Neural progenitor cell (in vitro differentiated cells): ENCODE results near the gene BSND. TPM values are rescaled to one million over a fixed set of nuclear protein-coding genes. Genes with fewer than 3 reads are reported as not detected.

Experiments
- DNase-seq: peaks from one replicate; pipeline ENCODE4 v3.0.0-alpha.2; 2016; ENCODE audit warnings: low spot score
- H2AFZ ChIP-seq: fragments of 200-600 bp; sonication (generic); replicated peaks from 2 replicates; pipeline ENCODE4 v1.6.1; 2016; ENCODE audit warnings: antibody characterized with exemption
- H3F3A ChIP-seq: fragments of 200-600 bp; sonication (generic); 2 replicates; pipeline ENCODE4 v1.6.1; 2016; ENCODE audit warnings: antibody characterized with exemption, low read depth
- H3K27ac ChIP-seq: fragments of 200-600 bp; sonication (generic); 2 replicates; pipeline ENCODE4 v1.5.1; 2016; ENCODE audit warnings: mild to moderate bottlenecking
- H3K27me3 ChIP-seq: fragments of 200-600 bp; sonication (generic); 2 replicates; pipeline ENCODE4 v1.6.1; 2016; ENCODE audit warnings: mild to moderate bottlenecking, moderate library complexity
- H3K36me3 ChIP-seq: fragments of 200-600 bp; sonication (generic); 2 replicates; pipeline ENCODE4 v1.5.1; 2016
- H3K4me1 ChIP-seq: fragments of 200-600 bp; sonication (generic); 2 replicates; pipeline ENCODE4 v1.6.1; 2016; ENCODE audit warnings: mixed run types
- H3K4me2 ChIP-seq: fragments of 200-600 bp; sonication (generic); 2 replicates; pipeline ENCODE4 v1.6.1; 2016
- H3K4me3 ChIP-seq: fragments of 200-600 bp; sonication (generic); 2 replicates; pipeline ENCODE4 v1.5.1; 2016
- H3K79me2 ChIP-seq: fragments of 200-600 bp; sonication (generic); 2 replicates; pipeline ENCODE4 v1.6.1; 2016; ENCODE audit warnings: low read depth
- H3K9ac ChIP-seq: fragments of 200-600 bp; sonication (generic); 2 replicates; pipeline ENCODE4 v1.6.1; 2016
- H3K9me3 ChIP-seq: fragments of 200-600 bp; sonication (generic); 2 replicates; pipeline ENCODE4 v1.5.1; 2016; ENCODE audit warnings: low read depth
- H4K20me1 ChIP-seq: fragments of 200-600 bp; sonication (generic); 2 replicates; pipeline ENCODE4 v1.6.1; 2016; ENCODE audit warnings: low read depth
- H3K27ac Mint-ChIP-seq: 3 replicates; pipeline ENCODE4 v1.8.0; 2021; ENCODE audit warnings: mixed read lengths
- H3K27me3 Mint-ChIP-seq: 2 replicates; pipeline ENCODE4 v1.8.0; 2022; ENCODE audit warnings: low read depth, mild to moderate bottlenecking, inconsistent platforms, moderate library complexity, mixed read lengths; ENCODE audit not compliant: insufficient read depth
- H3K36me3 Mint-ChIP-seq: 3 replicates; pipeline ENCODE4 v1.8.0; 2021; ENCODE audit warnings: mixed read lengths
- H3K4me1 Mint-ChIP-seq: 3 replicates; pipeline ENCODE4 v1.8.0; 2021; ENCODE audit warnings: mixed read lengths
- H3K4me3 Mint-ChIP-seq: 3 replicates; pipeline ENCODE4 v1.8.0; 2021; ENCODE audit warnings: mild to moderate bottlenecking, moderate library complexity, mixed read lengths
- H3K9me3 Mint-ChIP-seq: 3 replicates; pipeline ENCODE4 v1.8.0; 2020; ENCODE audit warnings: mixed read lengths
- EZH2 ChIP-seq: fragments of 200-600 bp; sonication (generic); IDR thresholded peaks from 2 replicates; pipeline ENCODE4 v1.6.1; 2017; ENCODE audit warnings: antibody characterized with exemption, mild to moderate bottlenecking, moderate library complexity
- EZH2phosphoT487 ChIP-seq: fragments of 200-600 bp; sonication (generic); IDR thresholded peaks from 2 replicates; pipeline ENCODE4 v1.6.1; 2017; ENCODE audit warnings: antibody characterized with exemption
- total RNA-seq: library from RNA; depleted of rRNA; stranded (reverse); fragments of >200 nt; gene quantifications from 2 replicates; pipeline ENCODE4 v1.2.3, GENCODE V29; 2015; ENCODE audit warnings: low replicate concordance
- TF ChIP-seq, protein P1 (sequence below): fragments of 200-600 bp; sonication (generic); IDR thresholded peaks from 2 replicates; pipeline ENCODE4 v1.5.1; 2017; ENCODE audit warnings: antibody characterized with exemption, mild to moderate bottlenecking

BSND gene
- total RNA-seq, 1 donor from 2014 or later: not detected

DNA sequence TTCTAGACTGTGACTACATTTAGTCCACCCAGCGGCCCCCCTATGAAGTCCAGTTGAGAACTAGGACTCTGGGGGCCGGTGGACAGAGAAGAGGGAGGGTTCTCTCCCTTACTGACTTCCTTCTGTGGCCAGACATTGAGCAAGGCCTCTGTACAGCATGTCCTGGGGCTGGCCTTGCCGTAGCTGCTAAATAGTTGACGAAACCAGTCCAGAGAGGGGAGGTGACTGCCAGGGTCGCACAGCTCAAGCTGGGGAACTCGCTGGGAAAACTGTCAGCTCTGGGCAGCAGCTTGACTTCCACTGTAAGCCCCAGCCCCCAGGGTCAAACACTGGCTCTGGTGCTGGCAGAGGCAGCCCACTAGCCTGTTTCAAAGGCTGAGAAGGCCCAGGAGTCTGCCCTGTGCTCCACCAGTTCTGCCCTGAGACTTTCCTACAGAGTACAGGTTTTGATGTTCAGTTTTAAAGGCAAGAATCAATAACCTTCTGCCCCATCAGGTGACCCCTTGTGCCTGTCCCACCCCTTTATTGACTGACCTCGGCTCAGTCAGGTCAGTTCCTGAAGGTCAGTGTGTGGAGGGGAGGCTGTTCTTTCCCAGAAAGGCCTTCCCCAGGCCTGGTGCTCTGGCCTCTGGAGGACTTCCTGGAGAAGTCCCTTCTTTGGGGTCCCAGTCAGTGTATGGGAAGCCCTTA lies 54.7 kb downstream of the BSND start:
- Mint-ChIP-seq H3K9me3 (no peaks in the 10 kb centered on the region), H3K4me3 (no peak overlapping the region), H3K27ac (no peak overlapping the region), H3K27me3 (peaks cover 14% of the 10 kb centered on the region), H3K36me3 (no peaks in the 10 kb centered on the region), H3K4me1 (peaks cover 28% of the 10 kb centered on the region)
- Histone ChIP-seq H4K20me1 (no peaks in the 10 kb centered on the region), H3K27me3 (no peaks in the 10 kb centered on the region), H2AFZ (no peak overlapping the region), H3K4me1 (no peaks in the 10 kb centered on the region), H3F3A (no peaks in the 10 kb centered on the region), H3K79me2 (no peaks in the 10 kb centered on the region), H3K4me2 (no peak overlapping the region), H3K9ac (no peak overlapping the region), H3K4me3 (no peak overlapping the region), H3K36me3 (no peaks in the 10 kb centered on the region), H3K27ac (no peak overlapping the region), H3K9me3 (no peaks in the 10 kb centered on the region)
- no peak for DNase-seq
- TF ChIP-seq, protein P1, sequence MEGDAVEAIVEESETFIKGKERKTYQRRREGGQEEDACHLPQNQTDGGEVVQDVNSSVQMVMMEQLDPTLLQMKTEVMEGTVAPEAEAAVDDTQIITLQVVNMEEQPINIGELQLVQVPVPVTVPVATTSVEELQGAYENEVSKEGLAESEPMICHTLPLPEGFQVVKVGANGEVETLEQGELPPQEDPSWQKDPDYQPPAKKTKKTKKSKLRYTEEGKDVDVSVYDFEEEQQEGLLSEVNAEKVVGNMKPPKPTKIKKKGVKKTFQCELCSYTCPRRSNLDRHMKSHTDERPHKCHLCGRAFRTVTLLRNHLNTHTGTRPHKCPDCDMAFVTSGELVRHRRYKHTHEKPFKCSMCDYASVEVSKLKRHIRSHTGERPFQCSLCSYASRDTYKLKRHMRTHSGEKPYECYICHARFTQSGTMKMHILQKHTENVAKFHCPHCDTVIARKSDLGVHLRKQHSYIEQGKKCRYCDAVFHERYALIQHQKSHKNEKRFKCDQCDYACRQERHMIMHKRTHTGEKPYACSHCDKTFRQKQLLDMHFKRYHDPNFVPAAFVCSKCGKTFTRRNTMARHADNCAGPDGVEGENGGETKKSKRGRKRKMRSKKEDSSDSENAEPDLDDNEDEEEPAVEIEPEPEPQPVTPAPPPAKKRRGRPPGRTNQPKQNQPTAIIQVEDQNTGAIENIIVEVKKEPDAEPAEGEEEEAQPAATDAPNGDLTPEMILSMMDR: no peak
- TF ChIP-seq EZH2 (no peak), EZH2phosphoT487 (no peak)

DNA sequence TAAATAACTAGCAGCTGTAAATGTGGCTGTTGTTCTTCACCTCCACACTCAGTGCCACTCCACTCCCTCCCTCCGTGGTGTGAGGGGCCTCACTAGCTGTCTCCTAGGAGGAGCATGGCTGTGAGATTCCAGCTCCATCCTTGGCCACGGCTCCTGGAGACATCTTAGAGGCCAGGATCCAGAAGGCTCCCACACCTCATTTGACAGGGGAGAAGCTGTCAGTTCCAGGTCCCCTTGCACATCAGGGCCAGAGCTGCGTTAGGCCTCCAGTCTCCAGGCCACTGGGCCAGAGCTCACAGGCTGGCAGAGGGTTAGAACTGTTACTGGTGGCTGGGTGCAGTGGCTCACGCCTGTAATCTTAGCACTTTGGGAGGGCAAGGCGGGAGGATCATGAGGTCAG lies 55.7 kb downstream of the BSND start:
- H3K36me3 ChIP-seq: no peaks in the 10 kb centered on the region

DNA sequence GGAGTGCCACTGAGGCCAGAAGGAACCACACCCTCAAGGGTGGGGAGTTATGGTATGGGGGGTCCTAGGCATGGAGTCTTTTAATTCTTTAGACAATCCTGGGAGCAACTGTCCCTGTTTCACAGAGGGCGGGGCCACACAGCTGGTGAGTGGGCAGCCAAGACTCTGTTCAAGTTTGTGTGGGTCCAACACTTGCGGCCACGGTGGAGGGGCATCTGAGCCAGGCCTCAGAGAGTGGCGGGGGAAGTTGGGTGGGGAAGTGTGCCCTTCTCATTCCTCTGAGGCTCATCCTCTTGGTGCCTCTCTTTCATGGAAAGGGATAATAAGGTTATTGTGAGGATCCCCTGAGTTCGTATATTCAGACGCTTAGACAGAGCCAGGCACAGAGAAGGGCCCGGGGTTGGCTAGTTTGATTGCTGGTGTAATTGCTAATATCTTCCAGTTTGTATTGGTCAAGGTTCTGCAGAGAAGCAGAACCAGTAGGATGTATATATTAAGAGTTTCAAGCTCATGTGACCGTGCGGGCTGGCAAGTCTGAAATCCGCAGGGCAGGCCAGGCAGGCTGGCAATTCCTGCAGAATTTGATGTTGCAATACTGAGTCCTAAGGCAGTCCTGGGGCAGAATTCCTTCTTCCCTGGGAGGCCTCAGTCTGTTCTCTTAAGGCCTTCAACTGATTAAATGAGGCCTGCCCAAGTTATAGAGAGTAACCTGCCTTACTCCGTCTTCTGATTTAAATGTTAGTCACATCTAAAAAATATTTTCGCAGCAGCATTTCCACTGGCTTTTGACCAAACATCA lies 56.5 kb downstream of the BSND start:
- H3K27me3 ChIP-seq: no peaks in the 10 kb centered on the region
- no peaks in the 10 kb centered on the region for H3K4me1 ChIP-seq
- Mint-ChIP-seq H3K27ac (peak overlapping the region; percentile 33), H3K9me3 (no peaks in the 10 kb centered on the region), H3K27me3 (peaks cover 8% of the 10 kb centered on the region), H3K4me3 (no peak overlapping the region), H3K4me1 (peaks cover 22% of the 10 kb centered on the region), H3K36me3 (no peaks in the 10 kb centered on the region)
- no peaks in the 10 kb centered on the region for H4K20me1 ChIP-seq
- H3K9ac ChIP-seq: no peak overlapping the region
- no peaks in the 10 kb centered on the region for H3F3A ChIP-seq
- TF ChIP-seq, protein P1: no peak
- TF ChIP-seq EZH2 (no peak), EZH2phosphoT487 (no peak)
- no peaks in the 10 kb centered on the region for H3K9me3 ChIP-seq
- H3K4me3 ChIP-seq: no peak overlapping the region
- H3K36me3 ChIP-seq: no peaks in the 10 kb centered on the region
- no peaks in the 10 kb centered on the region for H3K79me2 ChIP-seq
- H2AFZ ChIP-seq: no peak overlapping the region
- no peak for DNase-seq
- no peak overlapping the region for H3K27ac ChIP-seq
- H3K4me2 ChIP-seq: no peak overlapping the region

More for the DNA sequence above, 55.7 kb downstream of the BSND start:
- no peak overlapping the region for H3K4me3 Mint-ChIP-seq
- Histone ChIP-seq H3K79me2 (no peaks in the 10 kb centered on the region), H3K9me3 (no peaks in the 10 kb centered on the region), H3K9ac (no peak overlapping the region), H3K27me3 (no peaks in the 10 kb centered on the region), H3K4me2 (no peak overlapping the region), H3F3A (no peaks in the 10 kb centered on the region), H2AFZ (no peak overlapping the region), H3K4me1 (no peaks in the 10 kb centered on the region), H3K4me3 (no peak overlapping the region), H4K20me1 (no peaks in the 10 kb centered on the region), H3K27ac (no peak overlapping the region)
- H3K27ac Mint-ChIP-seq: no peak overlapping the region
- peaks cover 23% of the 10 kb centered on the region for H3K4me1 Mint-ChIP-seq
- no peaks in the 10 kb centered on the region for H3K9me3 Mint-ChIP-seq
- TF ChIP-seq, protein P1: no peak
- TF ChIP-seq EZH2phosphoT487 (no peak), EZH2 (no peak)
- no peaks in the 10 kb centered on the region for H3K36me3 Mint-ChIP-seq
- no peak for DNase-seq
- H3K27me3 Mint-ChIP-seq: peaks cover 9% of the 10 kb centered on the region
